GM18508 (cell line): Measurements from ENCODE around the gene HOXA6.

Experiments used
- ATAC-seq: cut with Tn5 transposase; IDR thresholded peaks from one replicate; pipeline ENCODE4 v1.9.1; 2021; ENCODE audit warnings: moderate number of reproducible peaks; ENCODE audit not compliant: insufficient read depth, unreplicated experiment

Gene HOXA6

GRCh38 chr7:27152816-27153442 is 5.4 kb upstream of the HOXA6 start:
- no peak for ATAC-seq

DNA sequence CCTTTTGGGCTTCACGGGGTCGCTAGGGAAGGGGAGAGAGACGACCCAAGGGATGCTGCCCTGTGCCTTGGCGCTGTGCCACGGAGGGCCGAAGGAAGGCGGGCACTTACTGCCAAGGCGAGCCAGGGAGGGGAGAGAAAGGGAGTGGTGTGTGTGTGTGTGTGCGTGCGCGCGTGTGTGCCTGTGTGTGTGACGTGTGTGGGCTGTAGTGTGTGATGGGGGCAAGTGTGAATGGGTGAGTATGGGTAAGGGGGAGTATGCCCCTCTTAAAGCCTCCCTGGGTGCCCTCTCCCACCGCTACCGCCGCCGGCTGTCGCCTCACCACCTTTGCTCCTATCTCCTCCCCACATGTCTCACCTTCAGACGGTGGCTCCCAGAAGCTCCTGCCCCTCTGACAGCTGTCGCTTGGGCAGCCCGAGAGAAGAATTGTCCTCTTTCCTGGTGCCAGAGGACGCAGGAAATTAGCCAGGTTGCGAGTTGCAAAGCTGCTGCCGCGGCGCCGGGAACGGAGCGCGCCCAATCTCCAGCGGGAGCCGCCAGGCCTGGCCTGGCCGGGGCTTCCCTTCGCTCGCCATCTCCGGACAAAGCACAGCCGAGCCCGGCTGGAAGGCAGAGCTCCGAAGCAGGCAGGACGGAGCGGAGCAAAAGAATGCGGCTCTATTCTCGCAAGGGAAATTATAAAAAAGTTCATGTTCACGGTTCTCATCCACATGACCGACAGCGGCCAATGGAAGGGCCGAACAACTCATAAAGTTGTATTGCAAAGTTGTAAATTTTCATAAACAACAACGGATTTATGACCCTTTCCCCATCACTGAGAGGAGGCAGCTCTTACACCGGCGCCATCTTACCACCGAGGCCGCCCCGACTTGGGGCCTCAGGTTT is 4.6 kb upstream of the HOXA6 start, which contains the start of gene HOXA3:
Gene HOXA3, minus strand, starts transcription at position 653 of the 885 bp plus-strand sequence. CDS start 41,943 bp downstream, outside the sequence.
- no peak for ATAC-seq

GRCh38 chr7:27151341-27151930 is 3.9 kb upstream of the HOXA6 start:
- no peak for ATAC-seq

DNA sequence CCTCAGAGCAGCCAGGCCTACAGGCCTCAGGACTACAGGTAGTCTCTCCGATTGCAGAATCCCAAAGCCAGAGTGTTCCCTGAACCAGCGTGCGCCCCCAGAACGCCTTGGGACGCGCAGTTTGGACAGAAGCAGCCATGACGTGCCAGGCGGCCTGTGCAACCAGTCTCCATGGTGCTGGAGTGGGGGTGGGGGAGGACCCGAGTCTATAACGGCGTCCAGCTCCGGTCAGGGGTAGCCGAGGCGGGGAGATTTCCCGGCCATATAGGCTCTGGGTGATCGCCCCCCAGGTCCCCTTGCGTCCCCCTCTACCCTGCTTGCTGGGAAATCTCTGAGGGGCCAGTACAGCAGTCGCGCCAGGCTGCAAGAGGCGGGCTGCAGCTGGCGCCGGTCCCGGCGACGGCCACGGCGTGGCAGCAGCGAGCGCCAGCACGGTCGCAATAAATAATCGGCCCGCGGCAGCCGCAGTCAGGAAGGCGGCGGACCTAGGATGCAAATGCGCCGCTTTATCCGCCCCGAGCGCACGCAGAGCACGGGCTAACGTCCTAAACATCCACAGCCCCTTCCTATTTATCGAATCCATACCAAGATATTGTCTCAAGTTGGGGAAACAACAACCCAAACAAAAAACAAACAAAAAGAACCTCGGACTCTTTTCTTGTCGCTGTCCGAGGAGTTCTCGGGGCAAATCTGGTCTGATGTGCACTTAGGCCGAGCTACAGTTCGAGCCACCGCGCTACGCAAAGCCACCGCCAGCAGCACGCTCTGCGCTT is 3.2 kb upstream of the HOXA6 start:
- no peak for ATAC-seq

DNA sequence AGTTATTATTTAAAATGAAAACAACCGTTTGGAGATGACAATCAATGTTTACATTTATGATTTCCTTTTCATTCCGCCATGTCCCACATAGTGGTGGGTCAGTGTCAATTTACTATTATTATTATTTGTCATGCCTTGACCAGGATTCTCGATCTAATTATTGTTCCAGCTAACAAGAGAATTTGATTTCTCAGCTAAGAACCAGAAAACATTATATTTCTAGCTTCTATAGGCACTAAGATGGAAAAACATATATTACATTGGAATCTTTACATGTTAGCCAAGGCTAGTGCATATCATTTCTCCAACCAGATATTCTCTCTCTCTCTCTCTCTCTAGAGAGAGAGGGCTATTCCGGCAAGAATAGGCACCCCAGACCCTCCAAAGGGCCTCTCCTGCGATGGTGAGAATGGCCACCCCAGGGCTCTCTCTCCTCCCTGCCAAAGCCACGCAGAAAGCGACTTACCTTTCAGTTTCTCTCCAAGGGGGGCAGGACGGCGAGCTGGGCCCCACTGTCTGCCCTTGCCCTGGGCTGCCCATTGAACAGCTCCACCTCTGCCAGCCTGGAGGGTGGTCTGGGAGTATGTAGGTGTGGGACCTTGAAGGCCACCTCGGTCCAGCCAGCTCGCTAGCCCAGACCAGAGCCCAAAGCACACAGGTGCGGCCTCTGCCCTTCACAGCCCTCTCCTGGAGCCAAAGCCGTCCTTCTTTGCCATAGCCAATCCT is 2.4 kb upstream of the HOXA6 start:
- ATAC-seq: no peak

GRCh38 chr7:27148756-27149641 is 1.4 kb upstream of the HOXA6 start:
- ATAC-seq: no peak

GRCh38 chr7:27148031-27148755 is 619 bp upstream of the HOXA6 start:
- ATAC-seq: no peak

GRCh38 chr7:27146491-27147198 is 929 bp downstream of the HOXA6 start:
- ATAC-seq: no peak

DNA sequence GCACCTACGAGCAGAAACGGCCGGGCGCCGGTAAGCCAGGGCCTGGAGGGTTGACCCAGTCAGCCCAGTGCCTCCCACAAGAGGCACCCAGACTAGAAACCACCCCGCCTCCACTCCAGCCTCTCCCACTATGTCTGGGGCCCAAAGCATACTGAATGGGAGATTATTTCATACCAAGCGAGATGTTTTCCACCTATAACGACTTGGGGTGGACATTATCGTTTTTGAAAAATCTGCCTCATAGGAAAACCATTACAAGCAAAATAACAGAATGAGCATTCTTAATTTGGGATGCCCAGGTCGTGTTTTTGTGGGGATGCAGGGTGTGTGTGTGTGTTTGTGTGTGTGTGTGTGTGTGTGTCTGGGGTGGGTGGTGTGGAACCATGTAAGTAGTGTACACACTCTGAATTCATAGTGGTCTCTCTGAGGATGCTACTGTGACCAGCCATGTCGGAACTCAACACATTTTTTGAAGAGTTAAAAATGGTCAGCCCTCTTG is 1.6 kb downstream of the HOXA6 start:
- ATAC-seq: no peak

- no peak for ATAC-seq
Measured at GRCh38 chr7:27145165-27145913, 2.2 kb downstream of the HOXA6 start.

- no peak for ATAC-seq
Measured at GRCh38 chr7:27144781-27145164, 2.8 kb downstream of the HOXA6 start.

DNA sequence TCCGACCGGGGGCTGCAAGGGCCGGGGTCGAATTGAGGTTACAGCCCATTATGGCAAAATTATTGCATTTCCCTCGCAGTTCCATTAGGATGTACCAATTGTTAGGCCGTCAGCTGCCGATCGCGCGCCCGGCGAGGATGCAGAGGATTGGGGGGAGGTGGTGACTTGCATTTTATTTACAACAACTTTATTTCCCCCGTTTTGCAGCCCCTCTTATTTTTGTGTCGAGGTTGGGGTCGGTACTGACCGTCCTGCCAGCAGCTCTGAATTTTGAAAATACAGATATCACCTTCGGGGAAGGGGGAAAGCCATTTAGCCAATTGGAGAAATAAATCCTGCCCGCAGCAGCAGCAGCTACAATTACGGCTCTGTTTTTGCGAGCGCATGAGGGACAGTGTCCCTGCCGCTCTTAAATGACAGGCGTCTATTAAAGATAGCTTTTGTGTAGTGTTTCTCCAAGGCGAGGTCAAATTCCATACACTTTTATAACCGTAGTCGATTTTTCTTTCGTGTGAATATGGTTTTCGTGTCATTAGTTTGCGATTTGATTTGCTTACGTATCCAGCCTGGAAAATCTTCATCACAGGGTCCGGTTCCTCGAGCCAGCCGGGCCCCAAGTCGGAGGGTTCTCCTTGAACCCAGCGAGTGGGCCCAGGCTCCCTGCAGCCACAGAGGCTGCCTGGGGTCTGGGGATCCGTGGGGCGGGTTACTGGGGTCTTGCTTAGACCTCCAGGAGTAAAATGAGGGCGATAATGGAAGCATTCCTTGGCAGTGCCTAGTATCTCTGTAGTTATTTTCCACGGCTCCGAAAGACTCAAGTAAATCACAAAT is 3.4 kb downstream of the HOXA6 start:
- ATAC-seq: no peak

GRCh38 chr7:27143023-27143949 is 4.3 kb downstream of the HOXA6 start, which contains the start of gene HOXA5:
HOXA5 (minus strand) TSS chr7:27143681; CDS start chr7:27143607, 74 bp downstream.
- ATAC-seq: no peak

DNA sequence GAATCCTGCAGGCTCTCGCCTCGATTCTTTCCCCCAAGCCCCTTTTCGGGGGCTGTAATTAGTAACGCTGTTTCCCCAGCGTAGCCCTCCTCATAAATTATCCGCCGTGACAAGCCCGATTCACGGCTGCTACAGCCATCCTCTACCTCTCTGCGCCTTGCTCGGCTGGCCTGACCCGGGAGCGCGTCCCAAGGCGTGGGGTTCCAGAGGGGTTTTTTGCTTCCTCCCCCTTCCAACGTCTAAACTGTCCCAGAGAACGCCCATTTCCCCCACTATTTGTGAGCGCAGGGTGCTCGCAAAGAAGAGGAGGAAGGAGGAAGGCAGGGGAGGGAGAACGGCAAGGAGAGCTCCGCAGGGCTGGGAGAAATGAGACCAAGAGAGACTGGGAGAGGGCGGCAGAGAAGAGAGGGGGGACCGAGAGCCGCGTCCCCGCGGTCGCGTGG is 5.0 kb downstream of the HOXA6 start:
- no peak for ATAC-seq
